Hepatocyte (in vitro differentiated cells): ENCODE measurements around the gene COPZ2.

ENCODE experiments used
- EZH2 ChIP-seq: fragments of 200-600 bp; sonication (generic); IDR thresholded peaks from 2 replicates; pipeline ENCODE4 v1.6.1; 2016; ENCODE audit warnings: antibody characterized with exemption, mild to moderate bottlenecking, borderline replicate concordance
- TF ChIP-seq, protein P1 (sequence below): fragments of 200-600 bp; sonication (generic); IDR thresholded peaks from 2 replicates; pipeline ENCODE4 v1.5.1; 2016; ENCODE audit warnings: antibody characterized with exemption, mild to moderate bottlenecking; ENCODE audit not compliant: poor library complexity

DNA sequence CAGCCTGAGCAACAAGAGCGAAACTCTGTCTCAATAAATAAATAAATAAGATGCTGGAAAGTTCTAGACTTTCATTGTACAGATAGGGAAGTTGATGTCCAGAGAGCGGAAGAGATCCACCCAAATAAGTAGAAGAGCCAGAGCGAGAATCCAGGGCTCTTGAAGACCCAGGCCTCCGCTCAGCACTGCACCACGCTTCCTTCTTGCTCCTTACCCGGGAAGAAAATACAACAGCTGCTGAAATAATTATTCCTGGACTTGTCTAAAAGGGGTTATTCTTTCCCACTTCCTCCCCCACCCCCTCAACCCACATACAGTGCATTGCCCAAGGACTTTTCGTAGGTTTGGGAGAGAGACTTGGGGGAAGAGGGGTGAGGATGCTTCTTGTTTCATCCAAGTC, 40.0 kb downstream of the COPZ2 start:
- TF ChIP-seq, protein P1, sequence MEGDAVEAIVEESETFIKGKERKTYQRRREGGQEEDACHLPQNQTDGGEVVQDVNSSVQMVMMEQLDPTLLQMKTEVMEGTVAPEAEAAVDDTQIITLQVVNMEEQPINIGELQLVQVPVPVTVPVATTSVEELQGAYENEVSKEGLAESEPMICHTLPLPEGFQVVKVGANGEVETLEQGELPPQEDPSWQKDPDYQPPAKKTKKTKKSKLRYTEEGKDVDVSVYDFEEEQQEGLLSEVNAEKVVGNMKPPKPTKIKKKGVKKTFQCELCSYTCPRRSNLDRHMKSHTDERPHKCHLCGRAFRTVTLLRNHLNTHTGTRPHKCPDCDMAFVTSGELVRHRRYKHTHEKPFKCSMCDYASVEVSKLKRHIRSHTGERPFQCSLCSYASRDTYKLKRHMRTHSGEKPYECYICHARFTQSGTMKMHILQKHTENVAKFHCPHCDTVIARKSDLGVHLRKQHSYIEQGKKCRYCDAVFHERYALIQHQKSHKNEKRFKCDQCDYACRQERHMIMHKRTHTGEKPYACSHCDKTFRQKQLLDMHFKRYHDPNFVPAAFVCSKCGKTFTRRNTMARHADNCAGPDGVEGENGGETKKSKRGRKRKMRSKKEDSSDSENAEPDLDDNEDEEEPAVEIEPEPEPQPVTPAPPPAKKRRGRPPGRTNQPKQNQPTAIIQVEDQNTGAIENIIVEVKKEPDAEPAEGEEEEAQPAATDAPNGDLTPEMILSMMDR, result no peak
- no peak for TF ChIP-seq EZH2
